NCI-H1694 treated with DMSO at 0.1 percent for 48 hours (cell line): ENCODE measurements around the gene SETX.

Source experiments
- DNase-seq: peaks from one replicate; lab custom pipeline; 2025; lab: John Stamatoyannopoulos, UW

Gene SETX

GRCh38 chr9:132239999-132240840, 114.6 kb downstream of the SETX start:
- no peak for DNase-seq

- DNase-seq: no peak
These were observed 115.3 kb downstream of the SETX start for GRCh38 chr9:132239518-132239917.

- DNase-seq: no peak
These were observed 115.8 kb downstream of the SETX start for GRCh38 chr9:132238992-132239391.

GRCh38 chr9:132238026-132238972, 116.5 kb downstream of the SETX start:
- DNase-seq: no peak

GRCh38 chr9:132237481-132237880, 117.3 kb downstream of the SETX start:
- no peak for DNase-seq

DNA sequence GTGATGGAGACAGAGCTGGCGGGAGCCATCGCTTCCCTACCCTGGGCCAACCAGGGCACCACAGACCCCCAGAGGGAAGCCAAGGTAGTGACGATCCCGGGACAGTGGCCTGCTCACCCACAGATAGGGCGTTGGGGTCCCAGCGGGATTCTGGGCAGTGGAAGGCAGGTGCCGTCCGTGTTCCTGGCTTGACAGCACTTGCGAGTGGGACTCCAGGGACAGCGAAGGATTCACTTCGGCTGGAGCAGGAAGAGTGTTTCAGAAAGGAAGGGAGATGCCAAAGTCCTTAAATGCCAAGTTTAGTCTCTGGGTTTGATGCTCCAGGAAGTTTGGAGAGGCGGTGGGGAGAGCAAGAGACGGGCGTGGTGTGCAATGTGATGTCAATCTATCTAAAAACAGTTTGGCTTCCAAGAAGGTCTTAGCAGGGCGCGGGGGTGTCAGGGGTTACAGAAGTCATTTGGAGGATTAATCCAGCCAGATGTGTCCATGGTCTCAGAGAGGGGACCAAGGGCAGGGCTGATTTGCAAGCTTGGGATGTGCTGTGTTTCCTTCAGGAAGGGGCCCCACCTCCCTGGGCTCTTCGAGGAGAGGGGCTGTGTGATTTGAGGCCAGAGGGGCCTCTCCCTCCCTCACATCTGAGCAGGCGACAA, 118.0 kb downstream of the SETX start:
- DNase-seq: no peak

GRCh38 chr9:132235894-132236661, 118.7 kb downstream of the SETX start:
- DNase-seq: peak; percentile 50

GRCh38 chr9:132235125-132235524, 119.7 kb downstream of the SETX start:
- DNase-seq: no peak

DNA sequence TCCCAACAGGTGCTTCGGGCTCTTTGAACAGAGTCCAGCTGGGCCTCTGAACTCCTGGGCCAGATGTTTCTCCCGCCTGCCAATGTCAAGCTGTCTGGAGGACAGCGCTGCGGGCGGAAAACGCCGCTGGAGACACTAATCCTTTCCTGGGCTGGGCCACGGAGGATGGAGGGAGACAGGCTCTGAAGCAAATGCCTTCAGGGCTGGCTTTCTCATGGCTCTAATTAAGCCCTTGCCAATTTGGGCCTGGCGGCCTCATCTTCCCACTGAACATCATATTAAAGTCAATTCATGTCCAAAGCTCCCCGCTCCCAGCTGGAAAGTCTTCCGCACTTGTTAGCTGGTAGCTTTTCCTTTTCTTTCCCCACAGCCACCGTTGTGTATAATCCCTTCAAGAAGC, 120.3 kb downstream of the SETX start:
- DNase-seq: no peak

DNA sequence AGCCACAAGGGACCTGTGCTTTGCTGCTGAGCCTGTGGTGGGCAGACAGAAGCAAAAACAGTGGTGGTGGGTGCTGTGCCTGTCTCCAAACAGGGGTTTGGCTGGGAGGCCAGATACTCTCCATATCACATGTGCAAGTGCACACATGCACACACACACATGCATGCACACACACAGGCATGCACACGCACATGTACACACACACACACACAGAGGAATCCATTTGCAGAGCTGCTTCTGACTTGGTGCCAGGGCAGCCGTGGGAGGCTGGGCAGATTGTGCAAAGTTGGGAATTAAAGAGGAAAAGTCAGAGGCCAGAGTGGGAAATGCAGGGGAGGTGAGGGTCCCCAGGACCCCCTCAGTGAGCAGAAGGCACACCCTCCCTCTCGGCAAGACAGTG, 121.6 kb downstream of the SETX start:
- DNase-seq: no peak

DNA sequence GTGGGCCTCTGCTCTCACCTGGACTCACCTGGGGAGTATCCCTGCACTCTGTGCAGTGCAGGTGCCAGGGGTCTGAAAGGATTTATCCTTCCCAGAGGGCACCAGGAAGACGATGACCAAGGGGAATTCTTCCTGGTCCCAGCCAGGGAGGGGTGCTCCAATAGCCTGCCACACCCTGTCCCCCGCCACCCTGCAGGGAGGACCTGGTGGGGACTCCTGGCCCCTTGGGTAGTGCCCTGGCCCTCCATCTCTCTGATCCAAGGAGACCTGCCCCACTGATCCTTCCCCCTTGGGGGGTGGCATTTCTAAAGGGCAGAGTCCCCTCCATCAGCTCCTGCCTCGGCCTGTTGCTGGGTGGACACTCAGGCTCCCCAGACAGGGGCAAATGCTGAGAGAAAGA, 122.3 kb downstream of the SETX start:
- DNase-seq: no peak

- no peak for DNase-seq
These were observed 123.6 kb downstream of the SETX start for GRCh38 chr9:132231019-132231701.

DNA sequence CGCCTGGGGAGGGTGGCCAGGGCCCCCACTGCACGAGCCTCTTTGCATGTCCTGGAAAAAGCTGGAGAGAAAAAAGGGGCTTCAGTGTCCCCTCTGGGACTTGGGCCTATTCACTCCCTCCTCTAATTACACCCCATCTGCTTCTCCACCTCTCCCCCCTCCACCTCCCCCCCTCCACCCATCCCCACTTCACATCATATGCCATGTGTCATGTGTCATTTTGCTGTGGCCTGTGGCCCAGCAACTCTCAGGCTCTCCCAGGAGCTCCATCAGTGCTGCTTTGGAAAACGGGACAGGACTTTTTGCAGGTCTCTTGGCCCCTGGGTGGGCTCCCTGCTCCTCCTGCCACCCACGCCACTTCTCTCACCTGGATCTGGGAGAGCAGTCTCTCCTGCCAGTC, 124.2 kb downstream of the SETX start:
- peak; percentile 58 for DNase-seq

DNA sequence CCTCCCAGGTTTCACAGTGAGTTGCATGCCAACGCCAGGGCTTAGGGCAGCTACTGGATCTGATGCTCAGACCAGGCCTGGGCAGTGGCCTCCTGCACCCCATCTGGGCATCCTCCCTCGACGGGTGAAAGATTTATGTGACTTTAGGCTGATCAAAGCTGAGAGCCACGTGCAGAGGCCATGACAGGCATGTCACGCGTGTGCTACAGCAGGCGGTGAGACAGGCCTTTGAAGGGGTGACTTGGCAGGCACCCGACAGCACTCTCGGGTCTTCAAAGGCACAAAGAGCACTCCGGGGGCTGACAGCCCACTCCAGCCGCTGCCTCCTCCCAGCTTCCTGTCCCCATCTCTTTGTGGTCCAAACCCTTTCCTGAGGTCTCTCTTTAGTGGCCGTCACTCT, 126.7 kb downstream of the SETX start:
- DNase-seq: no peak

DNA sequence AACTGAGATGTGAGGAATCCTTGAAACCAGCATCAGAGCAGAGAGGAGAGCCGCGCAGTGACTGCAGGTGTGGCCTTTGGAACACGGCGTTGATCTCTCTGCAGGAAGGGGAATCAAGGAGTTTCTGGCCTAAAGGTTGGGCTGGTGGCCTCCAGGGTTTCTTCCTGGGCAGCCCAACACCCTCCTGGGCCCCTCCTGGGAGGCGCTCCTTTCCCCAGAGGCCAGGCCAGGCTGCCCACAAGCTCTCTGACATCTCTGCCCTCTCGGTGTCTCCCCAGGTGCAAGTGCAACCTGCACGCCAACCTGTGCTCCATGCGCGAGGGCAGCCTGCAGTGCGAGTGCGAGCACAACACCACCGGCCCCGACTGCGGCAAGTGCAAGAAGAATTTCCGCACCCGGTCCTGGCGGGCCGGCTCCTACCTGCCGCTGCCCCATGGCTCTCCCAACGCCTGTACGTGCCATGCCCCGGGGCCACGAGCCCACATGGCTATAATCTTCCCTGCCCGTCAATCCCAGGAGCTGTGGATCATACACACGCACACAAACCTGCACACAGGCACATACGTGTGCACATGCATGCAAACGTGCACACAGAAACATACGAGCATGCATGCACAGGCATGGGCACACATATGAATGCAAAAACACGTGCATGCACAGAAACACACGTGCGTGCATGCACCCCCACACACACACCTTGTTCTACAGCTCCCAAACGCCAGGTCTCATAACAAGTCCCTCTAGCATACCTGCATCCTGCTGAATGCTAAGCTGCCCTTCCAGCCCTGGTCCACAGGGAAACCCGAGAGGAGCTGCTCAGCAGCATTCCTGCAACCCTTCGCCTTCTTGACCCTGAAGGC, 128.0 kb downstream of the SETX start:
- DNase-seq: no peak

- no peak for DNase-seq
These were observed 130.1 kb downstream of the SETX start for GRCh38 chr9:132224645-132225044.

DNA sequence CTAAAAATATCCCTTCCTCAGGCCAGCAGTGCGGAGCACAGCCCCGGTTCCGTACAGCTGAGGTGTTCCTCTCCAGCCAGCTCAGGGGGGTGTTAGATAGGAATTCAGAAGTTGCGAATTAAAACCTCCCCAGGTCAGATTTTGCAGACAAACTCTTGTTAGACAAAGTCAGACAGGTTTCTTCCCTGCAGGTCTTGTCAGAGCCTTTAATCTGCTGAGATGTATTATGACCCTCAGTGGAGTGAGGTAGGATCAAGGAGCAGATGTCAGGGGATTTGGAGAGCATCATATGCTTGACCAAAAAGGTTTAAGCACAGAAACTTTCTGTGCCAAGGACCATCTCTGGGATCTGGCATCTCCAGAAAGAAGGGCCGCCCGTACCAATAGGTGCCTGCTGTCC, 132.8 kb downstream of the SETX start:
- DNase-seq: no peak

DNA sequence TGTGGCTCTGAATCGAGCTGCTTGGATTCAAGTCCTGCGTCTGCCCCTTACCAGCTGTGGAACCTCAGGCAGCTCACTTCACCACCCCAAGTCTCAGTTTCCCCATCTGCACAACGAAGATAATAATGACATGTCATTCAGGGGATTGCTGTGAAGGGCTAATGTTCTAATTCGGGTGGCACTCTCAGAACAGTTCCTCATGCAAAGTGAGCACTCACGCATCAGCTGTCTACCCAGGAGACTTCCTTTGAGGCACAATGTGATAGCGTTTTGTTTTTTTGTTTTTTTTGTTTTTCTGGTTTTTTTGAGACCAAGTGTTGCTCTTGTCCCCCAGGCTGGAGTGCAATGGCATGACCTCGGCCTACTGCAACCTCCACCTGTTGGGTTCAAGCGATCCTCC, 136.6 kb downstream of the SETX start:
- no peak for DNase-seq

- DNase-seq: no peak
These were observed 137.7 kb downstream of the SETX start for GRCh38 chr9:132216861-132217619.
